Activated CD8-positive, alpha-beta memory T cell treated with anti-CD3 and anti-CD28 coated beads for 36 hours (primary cell): ENCODE measurements around the gene MAX. TPM values are rescaled to one million over a fixed set of nuclear protein-coding genes. Genes with fewer than 3 reads are reported as not detected.

Experiments
- CTCF ChIA-PET: fragments of 350-600 bp; sonication (Branson Sonifier 250); formaldehyde crosslinking; loops from one replicate; lab custom pipeline; 2021; ENCODE audit warnings: antibody characterized with exemption; lab: Charles Lee
- POLR2A ChIA-PET: fragments of 350-600 bp; sonication (Branson Sonifier 250); formaldehyde crosslinking; loops from one replicate; lab custom pipeline; 2021; ENCODE audit warnings: antibody characterized with exemption; lab: Charles Lee
- total RNA-seq, 2 experiments: library from RNA; stranded (reverse); gene quantifications; one replicate each; pipeline ENCODE4 v1.2.3, GENCODE V29; 2021

The MAX gene
- total RNA-seq = 100 to 1,000 TPM; 113 to 120 TPM

GRCh38 chr14:65102441-65103149, at the start of gene MAX:
MAX (minus strand) TSS chr14:65102517; CDS start chr14:65102339, 178 bp downstream.
- ChIA-PET CTCF (interaction anchor here (0.6 kb wide), 1 partner anchor 59 kb away, joined by 3 read pairs; no protein-coding TSS in a partner anchor), POLR2A (interaction anchor here (0.6 to 1.3 kb wide), 5 partner anchors 9 to 127 kb away, joined by 3 to 7 read pairs (median 4); partner anchors contain the start of gene FNTB)

GRCh38 chr14:65151609-65151956, 49.3 kb upstream of the MAX start:
- POLR2A ChIA-PET = no interaction called here
- CTCF ChIA-PET = interaction anchor here (0.9 kb wide), 1 partner anchor 12 kb away, joined by 3 read pairs; no protein-coding TSS in a partner anchor

- POLR2A ChIA-PET = no interaction called here
- CTCF ChIA-PET = no interaction called here
These were observed 48.7 kb upstream of the MAX start for GRCh38 chr14:65150898-65151608.

GRCh38 chr14:65149116-65149515, 46.8 kb upstream of the MAX start:
- ChIA-PET POLR2A (interaction anchor here (0.6 kb wide), 1 partner anchor 593 kb away, joined by 6 read pairs; no protein-coding TSS in a partner anchor), CTCF (no interaction called here)

- POLR2A ChIA-PET = no interaction called here
- CTCF ChIA-PET = interaction anchor here (0.6 to 0.9 kb wide), 2 partner anchors 40 to 680 kb away, joined by 3 to 4 read pairs; no protein-coding TSS in a partner anchor
These were observed 41.9 kb upstream of the MAX start for GRCh38 chr14:65144170-65144569.

- ChIA-PET POLR2A (no interaction called here), CTCF (no interaction called here)
These were observed 40.8 kb upstream of the MAX start for GRCh38 chr14:65142914-65143625.

GRCh38 chr14:65142429-65142828, 40.1 kb upstream of the MAX start:
- POLR2A ChIA-PET = no interaction called here
- CTCF ChIA-PET = no interaction called here

- CTCF ChIA-PET = interaction anchor here (0.6 kb wide), 1 partner anchor 392 kb away, joined by 3 read pairs; no protein-coding TSS in a partner anchor
These were observed 39.2 kb upstream of the MAX start for GRCh38 chr14:65141523-65141922.

GRCh38 chr14:65137648-65138307, 35.5 kb upstream of the MAX start:
- POLR2A ChIA-PET = no interaction called here

More at GRCh38 chr14:65141523-65141922, 39.2 kb upstream of the MAX start:
- POLR2A ChIA-PET = no interaction called here

GRCh38 chr14:65134651-65135579, 32.6 kb upstream of the MAX start:
- ChIA-PET POLR2A (no interaction called here), CTCF (no interaction called here)

More at GRCh38 chr14:65137648-65138307, 35.5 kb upstream of the MAX start:
- CTCF ChIA-PET = interaction anchor here (0.7 kb wide), 1 partner anchor 8 kb away, joined by 3 read pairs; no protein-coding TSS in a partner anchor

- ChIA-PET POLR2A (no interaction called here), CTCF (no interaction called here)
These were observed 30.5 kb upstream of the MAX start for GRCh38 chr14:65132855-65133254.

GRCh38 chr14:65131301-65131701, 29.0 kb upstream of the MAX start:
- ChIA-PET CTCF (no interaction called here), POLR2A (no interaction called here)

GRCh38 chr14:65128096-65128495, 25.8 kb upstream of the MAX start:
- CTCF ChIA-PET = no interaction called here
- POLR2A ChIA-PET = no interaction called here

GRCh38 chr14:65117769-65118745, 15.7 kb upstream of the MAX start:
- CTCF ChIA-PET = no interaction called here
- POLR2A ChIA-PET = no interaction called here

- CTCF ChIA-PET = no interaction called here
- POLR2A ChIA-PET = no interaction called here
These were observed 13.3 kb upstream of the MAX start for GRCh38 chr14:65115615-65116014.

GRCh38 chr14:65110525-65110924, 8.2 kb upstream of the MAX start:
- CTCF ChIA-PET = interaction anchor here (0.7 kb wide), 1 partner anchor 1654 kb away, joined by 3 read pairs; no protein-coding TSS in a partner anchor
- POLR2A ChIA-PET = no interaction called here

- POLR2A ChIA-PET = no interaction called here
These were observed 7.0 kb upstream of the MAX start for GRCh38 chr14:65109357-65109756.

More at GRCh38 chr14:65109357-65109756, 7.0 kb upstream of the MAX start:
- CTCF ChIA-PET = interaction anchor here (0.9 kb wide), 1 partner anchor 77 kb away, joined by 3 read pairs; no protein-coding TSS in a partner anchor
